Endothelial cell of umbilical vein (primary cell): Measurements from ENCODE around the gene KIAA1217. TPM values are rescaled to one million over a fixed set of nuclear protein-coding genes. Genes with fewer than 3 reads are reported as not detected.

Source experiments
- BruUV-seq: library from RNA; stranded (reverse); fragments of 400-500 nt; replicated peaks from 2 replicates; lab custom pipeline; 2021; lab: Mats Ljungman, UMichigan
- CTCF ChIA-PET: fragments of 300-600, 350-600 bp; sonication (Branson Sonifier 250); formaldehyde crosslinking; loops from one replicate; lab custom pipeline; 2021; ENCODE audit warnings: antibody characterized with exemption, inconsistent platforms; lab: Charles Lee
- POLR2A ChIA-PET: fragments of 300-600, 350-600 bp; sonication (Branson Sonifier 250); formaldehyde crosslinking; loops from one replicate; lab custom pipeline; 2021; ENCODE audit warnings: antibody characterized with exemption, inconsistent platforms; lab: Charles Lee
- DNase-seq: peaks from one replicate; pipeline ENCODE4 v3.0.0-alpha.2; 2011; ENCODE audit warnings: low read depth, low spot score
- FAIRE-seq: peaks from 2 replicates; lab custom pipeline; 2011; peaks lifted over from hg19 to GRCh38; lab: Jason Lieb, UNC
- H2AFZ ChIP-seq: 2 replicates; pipeline ENCODE4 v1.6.0; 2012; ENCODE audit warnings: low read depth, low read length, control low read depth, inconsistent platforms
- H3K27ac ChIP-seq: 2 replicates; pipeline ENCODE4 v1.5.1; 2011; ENCODE audit warnings: low read depth, mild to moderate bottlenecking, control low read depth, low read length, moderate library complexity; ENCODE audit not compliant: insufficient read depth
- H3K27me3 ChIP-seq, 2 experiments: 2 replicates each; pipeline versions ENCODE4 v1.6.0 to v1.6.1; 2011; ENCODE audit warnings: low read length in 2 of 2, mixed read lengths in 1 of 2; ENCODE audit not compliant: control insufficient read depth in 2 of 2, insufficient read depth in 2 of 2
- H3K36me3 ChIP-seq, 2 experiments: 2 replicates in 1 of 2; 3 replicates in 1 of 2; pipeline ENCODE4 v1.5.1; 2011; ENCODE audit warnings: low read length in 2 of 2, mild to moderate bottlenecking in 1 of 2, moderate library complexity in 1 of 2; ENCODE audit not compliant: control insufficient read depth in 2 of 2, insufficient read depth in 2 of 2; ENCODE audit errors: extremely low read depth in 1 of 2
- H3K4me1 ChIP-seq: 3 replicates; pipeline ENCODE4 v1.5.1; 2011; ENCODE audit warnings: mild to moderate bottlenecking, low read length; ENCODE audit not compliant: control insufficient read depth, insufficient read depth; ENCODE audit errors: extremely low read depth
- H3K4me2 ChIP-seq: 2 replicates; pipeline ENCODE4 v1.6.1; 2011; ENCODE audit warnings: low read length, control low read depth, mixed read lengths; ENCODE audit not compliant: insufficient read depth
- H3K4me3 ChIP-seq, 3 experiments: fragments of 200-600 bp in 1 of 3; sonication (generic), shearing (Covaris generic) in 1 of 3; replicated peaks in 1 of 3; 2 replicates each; pipeline ENCODE4 v1.5.1; 2011 to 2016; ENCODE audit warnings: control low read depth in 3 of 3, low read length in 3 of 3, mild to moderate bottlenecking in 2 of 3, inconsistent platforms in 1 of 3, low read depth in 1 of 3, moderate library complexity in 1 of 3; ENCODE audit not compliant: insufficient read depth in 1 of 3
- H3K79me2 ChIP-seq: 2 replicates; pipeline ENCODE4 v1.6.0; 2012; ENCODE audit warnings: low read length, inconsistent platforms; ENCODE audit not compliant: control insufficient read depth, insufficient read depth
- H3K9ac ChIP-seq: replicated peaks from 2 replicates; pipeline ENCODE3; 2011; ENCODE audit warnings: low read length, control low read depth; ENCODE audit not compliant: insufficient read depth; ENCODE audit errors: extremely low read depth
- H3K9me1 ChIP-seq: replicated peaks from 3 replicates; pipeline ENCODE4 v1.6.0; 2011; ENCODE audit warnings: mild to moderate bottlenecking, low read length; ENCODE audit not compliant: control insufficient read depth, insufficient read depth; ENCODE audit errors: extremely low read depth
- H3K9me3 ChIP-seq: replicated peaks from 2 replicates; pipeline ENCODE4 v1.5.1; 2012; ENCODE audit warnings: low read length, inconsistent platforms; ENCODE audit not compliant: control insufficient read depth, insufficient read depth
- H4K20me1 ChIP-seq: replicated peaks from 2 replicates; pipeline ENCODE3; 2011; ENCODE audit warnings: mild to moderate bottlenecking, low read length; ENCODE audit not compliant: control insufficient read depth, insufficient read depth; ENCODE audit errors: extremely low read depth
- CTCF ChIP-seq, 2 donors: IDR thresholded peaks; 1 replicate in 1 of 2; 2 replicates in 1 of 2; pipeline ENCODE4 v1.5.1; 2011; ENCODE audit warnings: low read length in 2 of 2, mild to moderate bottlenecking in 2 of 2, moderate library complexity in 2 of 2, control low read depth in 1 of 2, inconsistent platforms in 1 of 2, low read depth in 1 of 2; ENCODE audit not compliant: insufficient read depth in 1 of 2; ENCODE audit errors: extremely low read depth in 1 of 2
- EZH2 ChIP-seq: IDR thresholded peaks from 2 replicates; pipeline ENCODE4 v1.6.1; 2012; ENCODE audit warnings: borderline replicate concordance, low read depth, mild to moderate bottlenecking, moderate library complexity, low read length, inconsistent platforms; ENCODE audit not compliant: severe bottlenecking
- FOS ChIP-seq: IDR thresholded peaks from 2 replicates; pipeline ENCODE4 v1.6.1; 2011; ENCODE audit warnings: mild to moderate bottlenecking, low read length, moderate library complexity, borderline replicate concordance; ENCODE audit not compliant: insufficient read depth
- GATA2 ChIP-seq: IDR thresholded peaks from 2 replicates; pipeline ENCODE4 v1.7.0; 2011; ENCODE audit warnings: low read depth, mild to moderate bottlenecking, moderate library complexity, mixed read lengths, low read length; ENCODE audit not compliant: insufficient read length, insufficient read depth
- JUN ChIP-seq: IDR thresholded peaks from 2 replicates; pipeline ENCODE4 v1.6.1; 2011; ENCODE audit warnings: borderline replicate concordance, low read depth; ENCODE audit not compliant: insufficient read length, insufficient read depth
- MYC ChIP-seq: IDR thresholded peaks from one replicate; pipeline ENCODE4 v1.6.1; 2011; ENCODE audit warnings: mild to moderate bottlenecking, low read depth, low read length
- POLR2A ChIP-seq: IDR thresholded peaks from 2 replicates; pipeline ENCODE4 v1.6.1; 2012; ENCODE audit warnings: low read depth, mild to moderate bottlenecking, control low read depth, low read length
- POLR2AphosphoS5 ChIP-seq: IDR thresholded peaks from 2 replicates; pipeline ENCODE4 v1.6.1; 2012; ENCODE audit warnings: low read depth, mild to moderate bottlenecking, control low read depth, low read length, moderate library complexity; ENCODE audit not compliant: insufficient read depth
- dilution Hi-C: fragments of 300-500 bp; cut with MboI; formaldehyde crosslinking; loops from one replicate; pipeline ENCODE4 v1.15.0; 2019; ENCODE audit warnings: low sequenced_read_pairs; ENCODE audit not compliant: extremely low pct_ligation_motif_present
- intact Hi-C: fragments of 100-400 bp; cut with micrococcal nuclease; formaldehyde crosslinking; loops from one replicate; pipeline ENCODE4 v1.10.0; 2022
- polyA plus RNA-seq, 4 experiments: library from polyadenylated mRNA; depleted of rRNA in 3 of 4; stranded (reverse) in 3 of 4; unstranded in 1 of 4; fragments of >200 nt; gene quantifications; 2 replicates each; pipeline versions ENCODE4 v1.2.1 to v1.2.3, GENCODE V29; 2011 to 2012; ENCODE audit warnings: missing spikeins in 1 of 4
- total RNA-seq: library from RNA; stranded (reverse); gene quantifications from 2 replicates; pipeline ENCODE4 v1.2.3, GENCODE V29; 2021
- TF ChIP-seq, protein P1 (sequence below): IDR thresholded peaks from 2 replicates; pipeline ENCODE4 v1.6.1; 2011; ENCODE audit not compliant: insufficient read depth, insufficient read length

KIAA1217 gene
- total and polyA plus RNA-seq, 2 donors (not counting 3 experiments of a cell fraction or from before 2014, with no cell fraction given), result 0.83 to 10.3 TPM

- peaks cover 12% of the 10 kb centered on the region for H3K4me1 ChIP-seq
Observed at GRCh38 chr10:24452030-24452429, 243.1 kb downstream of the KIAA1217 start.

More at GRCh38 chr10:24452030-24452429, 243.1 kb downstream of the KIAA1217 start:
- dilution Hi-C loops, result no loop called here
- intact Hi-C loops, result no loop called here
- H3K9me1 ChIP-seq, result no peaks in the 10 kb centered on the region
- no TSS peak for BruUV-seq
- DNase-seq, result no peak
- no peak for FAIRE-seq
- H3K79me2 ChIP-seq, result no peaks in the 10 kb centered on the region
- POLR2A ChIA-PET, result no interaction called here
- TF ChIP-seq POLR2AphosphoS5 (no peak), GATA2 (no peak), POLR2A (no peak), FOS (no peak), MYC (no peak), CTCF (IDR thresholded peaks at IDR 0.05; ENCODE audit: extremely low read depth in 1 of 2, insufficient read depth in 1 of 2, low read depth in 1 of 2, low read length in 2 of 2) (no peak), EZH2 (no peak), JUN (no peak)
- TF ChIP-seq, protein P1, sequence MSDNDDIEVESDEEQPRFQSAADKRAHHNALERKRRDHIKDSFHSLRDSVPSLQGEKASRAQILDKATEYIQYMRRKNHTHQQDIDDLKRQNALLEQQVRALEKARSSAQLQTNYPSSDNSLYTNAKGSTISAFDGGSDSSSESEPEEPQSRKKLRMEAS, result no peak
- H3K27ac ChIP-seq, result no peak overlapping the region
- H3K9ac ChIP-seq, result no peak overlapping the region
- no peaks in the 10 kb centered on the region for H3K36me3 ChIP-seq
- no peaks in the 10 kb centered on the region for H4K20me1 ChIP-seq
- no peaks in the 10 kb centered on the region for H3K9me3 ChIP-seq
- H3K4me2 ChIP-seq, result no peak overlapping the region
- CTCF ChIA-PET, result interaction anchor here (1.0 kb wide), 1 partner anchor 14 kb away, joined by 3 read pairs; no protein-coding TSS in a partner anchor
- no peaks in the 10 kb centered on the region for H3K27me3 ChIP-seq
- H2AFZ ChIP-seq, result no peak overlapping the region
- H3K4me3 ChIP-seq, result no peak overlapping the region
